Measurements from ENCODE around the gene PRPF8. TPM values are rescaled to one million over a fixed set of nuclear protein-coding genes. Genes with fewer than 3 reads are reported as not detected.

PRPF8 gene
- total and polyA plus RNA-seq, 2 experiments from 2014 or later: 178 to 246 TPM

GRCh38 chr17:1727876-1728630 lies 43.4 kb upstream of the PRPF8 start (continued):
- no peak for TF ChIP-seq ZNF462 (CRISPR knock-in tag; IDR thresholded peaks at IDR 0.05)
- TF ChIP-seq CREB1 (CRISPR knock-in tag; IDR thresholded peaks at IDR 0.05; ENCODE audit: low read depth): no peak
- TF ChIP-seq JUNB (IDR thresholded peaks at IDR 0.05; ENCODE audit: unreplicated experiment): no peak
- no peak for TF ChIP-seq REST (IDR thresholded peaks at IDR 0.05; ENCODE audit: unreplicated experiment)
- no peak for TF ChIP-seq ZNF331 (CRISPR knock-in tag; IDR thresholded peaks at IDR 0.05; ENCODE audit: low read depth)
- no peak for TF ChIP-seq STAT1 (IDR thresholded peaks at IDR 0.05; ENCODE audit: unreplicated experiment)
- no peak for TF ChIP-seq POLR2AphosphoS5 (IDR thresholded peaks at IDR 0.05; ENCODE audit: low read depth)
